Parathyroid adenoma (tissue), 2 donors: ENCODE results near the gene PCYT2.

Experiments
- H2AFZ ChIP-seq: fragments of 300-600 bp; sonication (generic); one replicate; pipeline ENCODE4 v1.7.0; 2017; ENCODE audit warnings: antibody characterized with exemption, mild to moderate bottlenecking
- H3K27ac ChIP-seq: fragments of 300-600 bp; sonication (generic); one replicate; pipeline ENCODE4 v1.7.0; 2017
- H3K27me3 ChIP-seq: fragments of 300-600 bp; sonication (generic); one replicate; pipeline ENCODE4 v1.7.0; 2017; ENCODE audit warnings: low read length; ENCODE audit not compliant: control insufficient read depth, insufficient read depth
- H3K36me3 ChIP-seq: fragments of 300-600 bp; sonication (generic); one replicate; pipeline ENCODE4 v1.7.0; 2017; ENCODE audit warnings: low read length; ENCODE audit not compliant: control insufficient read depth, insufficient read depth
- H3K4me1 ChIP-seq: fragments of 300-600 bp; sonication (generic); one replicate; pipeline ENCODE4 v1.7.0; 2017; ENCODE audit warnings: control low read depth
- H3K4me2 ChIP-seq: fragments of 300-600 bp; sonication (generic); one replicate; pipeline ENCODE4 v1.7.0; 2017; ENCODE audit warnings: low read length
- H3K4me3 ChIP-seq: fragments of 300-600 bp; sonication (generic); one replicate; pipeline ENCODE4 v1.7.0; 2017; ENCODE audit warnings: low read depth, low read length
- H3K79me2 ChIP-seq: fragments of 300-600 bp; sonication (generic); one replicate; pipeline ENCODE4 v1.7.0; 2017; ENCODE audit warnings: control low read depth
- H3K9ac ChIP-seq: fragments of 300-600 bp; sonication (generic); one replicate; pipeline ENCODE4 v1.7.0; 2017; ENCODE audit warnings: mild to moderate bottlenecking
- H3K9me3 ChIP-seq: fragments of 300-600 bp; sonication (generic); one replicate; pipeline ENCODE4 v1.7.0; 2017; ENCODE audit warnings: low read length; ENCODE audit not compliant: control insufficient read depth
- TF ChIP-seq, protein P1 (sequence below): fragments of 300-600 bp; sonication (generic); IDR thresholded peaks from one replicate; pipeline ENCODE4 v1.7.0; 2017; ENCODE audit warnings: antibody characterized with exemption, mild to moderate bottlenecking
- donor health status: primary hyperparathyroidism.

The PCYT2 gene

GRCh38 chr17:81910840-81911276 is 341 bp downstream of the PCYT2 start:
- Histone ChIP-seq H2AFZ (peak overlapping the region; percentile 85), H3K9ac (no peak overlapping the region), H3K4me2 (peak overlapping the region; percentile 92), H3K9me3 (no peaks in the 10 kb centered on the region), H3K36me3 (no peaks in the 10 kb centered on the region), H3K79me2 (peaks cover 17% of the 10 kb centered on the region), H3K4me1 (peaks cover 4% of the 10 kb centered on the region), H3K4me3 (peak overlapping the region; percentile 79), H3K27me3 (no peaks in the 10 kb centered on the region), H3K27ac (no peak overlapping the region)
- TF ChIP-seq, protein P1, sequence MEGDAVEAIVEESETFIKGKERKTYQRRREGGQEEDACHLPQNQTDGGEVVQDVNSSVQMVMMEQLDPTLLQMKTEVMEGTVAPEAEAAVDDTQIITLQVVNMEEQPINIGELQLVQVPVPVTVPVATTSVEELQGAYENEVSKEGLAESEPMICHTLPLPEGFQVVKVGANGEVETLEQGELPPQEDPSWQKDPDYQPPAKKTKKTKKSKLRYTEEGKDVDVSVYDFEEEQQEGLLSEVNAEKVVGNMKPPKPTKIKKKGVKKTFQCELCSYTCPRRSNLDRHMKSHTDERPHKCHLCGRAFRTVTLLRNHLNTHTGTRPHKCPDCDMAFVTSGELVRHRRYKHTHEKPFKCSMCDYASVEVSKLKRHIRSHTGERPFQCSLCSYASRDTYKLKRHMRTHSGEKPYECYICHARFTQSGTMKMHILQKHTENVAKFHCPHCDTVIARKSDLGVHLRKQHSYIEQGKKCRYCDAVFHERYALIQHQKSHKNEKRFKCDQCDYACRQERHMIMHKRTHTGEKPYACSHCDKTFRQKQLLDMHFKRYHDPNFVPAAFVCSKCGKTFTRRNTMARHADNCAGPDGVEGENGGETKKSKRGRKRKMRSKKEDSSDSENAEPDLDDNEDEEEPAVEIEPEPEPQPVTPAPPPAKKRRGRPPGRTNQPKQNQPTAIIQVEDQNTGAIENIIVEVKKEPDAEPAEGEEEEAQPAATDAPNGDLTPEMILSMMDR: no peak

DNA sequence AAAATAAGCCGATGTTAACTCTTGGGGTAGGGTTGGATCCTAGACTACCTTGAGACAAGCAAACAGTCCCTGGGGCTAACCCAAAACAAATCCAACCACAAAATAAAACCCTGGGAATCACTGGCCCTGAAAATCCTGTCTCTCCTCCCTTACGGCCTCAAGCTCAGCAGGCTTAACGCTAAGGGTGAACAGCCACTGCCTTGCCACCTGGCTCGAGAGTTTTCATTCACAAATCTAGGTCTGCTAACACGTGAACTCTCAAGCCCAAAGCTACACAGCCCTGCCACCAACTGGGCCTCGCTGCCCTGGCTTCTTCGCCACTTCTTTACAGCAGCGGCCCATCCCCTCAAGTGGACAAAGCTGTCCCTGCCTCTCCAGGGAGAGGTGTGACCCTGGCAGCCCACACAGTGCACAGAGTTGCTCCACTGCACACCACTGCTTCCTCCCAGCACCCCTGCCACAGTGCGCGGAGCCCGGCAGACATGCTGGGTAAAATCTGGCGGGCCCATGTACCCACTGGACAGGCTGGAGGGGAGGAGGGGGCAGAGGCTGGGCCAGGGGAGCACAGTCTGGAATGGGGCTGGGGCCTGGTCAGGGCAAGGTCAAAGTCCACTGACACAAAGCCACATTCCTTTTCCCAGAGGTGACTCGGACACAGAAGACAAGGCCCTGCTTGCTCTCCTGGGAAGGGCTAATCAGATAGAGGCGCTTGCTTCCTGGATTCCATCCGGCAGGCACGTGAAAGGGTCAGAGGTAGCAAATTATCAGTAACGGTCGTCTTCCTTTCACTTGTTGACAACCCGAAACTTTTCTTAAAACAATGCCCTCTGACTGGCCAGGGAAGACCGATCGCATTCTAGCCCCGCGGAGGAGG is 996 bp downstream of the PCYT2 start:
- no peak overlapping the region for H3K9ac ChIP-seq
- peak overlapping the region; percentile 92 for H3K4me2 ChIP-seq
- peak overlapping the region; percentile 85 for H2AFZ ChIP-seq
- no peaks in the 10 kb centered on the region for H3K9me3 ChIP-seq
- peak overlapping the region; percentile 79 for H3K4me3 ChIP-seq
- H3K27ac ChIP-seq: no peak overlapping the region
- H3K36me3 ChIP-seq: no peaks in the 10 kb centered on the region
- H3K27me3 ChIP-seq: no peaks in the 10 kb centered on the region
- TF ChIP-seq, protein P1: no peak
- peaks cover 13% of the 10 kb centered on the region for H3K79me2 ChIP-seq
- peaks cover 4% of the 10 kb centered on the region for H3K4me1 ChIP-seq

- Histone ChIP-seq H3K9me3 (no peaks in the 10 kb centered on the region), H3K36me3 (no peaks in the 10 kb centered on the region), H3K4me2 (no peak overlapping the region), H3K27me3 (no peaks in the 10 kb centered on the region), H2AFZ (no peak overlapping the region), H3K27ac (no peak overlapping the region), H3K79me2 (peaks cover 4% of the 10 kb centered on the region), H3K9ac (no peak overlapping the region), H3K4me3 (no peak overlapping the region), H3K4me1 (peaks cover 4% of the 10 kb centered on the region)
- TF ChIP-seq, protein P1: no peak
Observed at GRCh38 chr17:81909231-81909630, 2.0 kb downstream of the PCYT2 start.

DNA sequence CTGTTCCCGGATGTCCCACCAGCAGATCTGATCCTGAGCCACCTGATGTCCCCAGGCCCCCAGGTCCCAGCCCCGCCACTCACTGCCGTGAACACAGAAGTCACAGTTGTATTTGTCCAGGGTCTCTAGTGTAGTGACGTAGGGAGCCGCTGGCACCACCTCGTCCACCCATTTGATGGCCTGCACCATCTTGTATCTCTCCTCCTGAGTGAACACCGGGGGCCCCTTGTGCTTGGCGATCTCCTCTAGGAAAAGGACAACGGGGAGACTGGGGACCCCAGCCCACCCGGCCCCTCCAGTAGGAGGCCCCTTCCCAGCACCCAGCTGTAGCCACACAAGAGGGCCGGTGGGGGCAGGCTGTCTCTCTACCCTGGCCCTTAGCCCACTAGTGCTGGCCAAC is 2.4 kb downstream of the PCYT2 start:
- Histone ChIP-seq H3K9ac (no peak overlapping the region), H3K4me2 (no peak overlapping the region), H2AFZ (no peak overlapping the region), H3K9me3 (no peaks in the 10 kb centered on the region), H3K79me2 (peaks cover under 1% of the 10 kb centered on the region), H3K27me3 (no peaks in the 10 kb centered on the region), H3K4me3 (no peak overlapping the region), H3K4me1 (peaks cover 4% of the 10 kb centered on the region), H3K36me3 (no peaks in the 10 kb centered on the region), H3K27ac (no peak overlapping the region)
- TF ChIP-seq, protein P1: no peak
